Activated CD8-positive, alpha-beta memory T cell treated with anti-CD3 and anti-CD28 coated beads, Interleukin-2, amount 50 U/mL, for 1 hour (primary cell): ENCODE data around the gene RAB10.
"Not testable (repeated sequence)": the region's sequence is repeated elsewhere in the genome, so short reads cannot be mapped to it uniquely, and the experiment has no call there.

Source experiments
- DNase-seq: peaks from one replicate; pipeline ENCODE4 v3.0.0-alpha.2; 2020; ENCODE audit errors: extremely low read depth

Gene RAB10

GRCh38 chr2:26016012-26016705, 17.7 kb upstream of the RAB10 start:
- no peak for DNase-seq

GRCh38 chr2:26016706-26017045, 17.2 kb upstream of the RAB10 start:
- not testable (repeated sequence) for DNase-seq

- no peak for DNase-seq
These were observed 16.3 kb upstream of the RAB10 start for GRCh38 chr2:26017464-26018183.

- no peak for DNase-seq
These were observed 15.5 kb upstream of the RAB10 start for GRCh38 chr2:26018184-26019055.

GRCh38 chr2:26020231-26020640, 13.6 kb upstream of the RAB10 start:
- no peak for DNase-seq

GRCh38 chr2:26024260-26024659, 9.6 kb upstream of the RAB10 start:
- no peak for DNase-seq

GRCh38 chr2:26025509-26025908, 8.4 kb upstream of the RAB10 start:
- DNase-seq, result no peak

GRCh38 chr2:26028083-26028482, 5.8 kb upstream of the RAB10 start:
- DNase-seq, result not testable (repeated sequence)

GRCh38 chr2:26032586-26033269, 1.2 kb upstream of the RAB10 start:
- not testable (repeated sequence) for DNase-seq

GRCh38 chr2:26033270-26033817, 540 bp upstream of the RAB10 start:
- DNase-seq, result no peak

- DNase-seq, result no peak
These were observed 731 bp downstream of the RAB10 start for GRCh38 chr2:26034637-26034992.

GRCh38 chr2:26035090-26035743, 1.3 kb downstream of the RAB10 start:
- no peak for DNase-seq

GRCh38 chr2:26039603-26040323, 5.9 kb downstream of the RAB10 start:
- no peak for DNase-seq

GRCh38 chr2:26043109-26043508, 9.2 kb downstream of the RAB10 start:
- no peak for DNase-seq

GRCh38 chr2:26043862-26044696, 10.2 kb downstream of the RAB10 start:
- DNase-seq, result no peak

GRCh38 chr2:26048791-26049190, 14.9 kb downstream of the RAB10 start:
- DNase-seq, result no peak

- DNase-seq, result no peak
These were observed 15.8 kb downstream of the RAB10 start for GRCh38 chr2:26049641-26050040.

GRCh38 chr2:26052740-26053139, 18.9 kb downstream of the RAB10 start:
- no peak for DNase-seq

- DNase-seq, result no peak
These were observed 20.9 kb downstream of the RAB10 start for GRCh38 chr2:26054598-26055348.
